AG10803 (cell line): Measurements from ENCODE around the gene SDHB.

Experiments used
- DNase-seq: peaks from one replicate; pipeline ENCODE4 v3.0.0; 2010; ENCODE audit warnings: low read depth
- H3K4me3 ChIP-seq: 2 replicates; pipeline ENCODE4 v1.5.1; 2011; ENCODE audit warnings: mild to moderate bottlenecking, low read length, control low read depth
- CTCF ChIP-seq: conservative IDR thresholded peaks from 2 replicates; pipeline ENCODE4 v1.5.1; 2011; ENCODE audit warnings: mild to moderate bottlenecking, low read length, control low read depth, inconsistent platforms

The SDHB gene

GRCh38 chr1:17086751-17087150 lies 32.9 kb upstream of the SDHB start:
- DNase-seq, result no peak
- no peak overlapping the region for H3K4me3 ChIP-seq
- no peak for TF ChIP-seq CTCF

GRCh38 chr1:17084787-17085186 lies 31.0 kb upstream of the SDHB start:
- TF ChIP-seq CTCF, result no peak
- no peak overlapping the region for H3K4me3 ChIP-seq
- DNase-seq, result no peak

GRCh38 chr1:17082761-17083160 lies 28.9 kb upstream of the SDHB start:
- TF ChIP-seq CTCF, result no peak
- no peak for DNase-seq
- H3K4me3 ChIP-seq, result no peak overlapping the region

- no peak overlapping the region for H3K4me3 ChIP-seq
- no peak for DNase-seq
- no peak for TF ChIP-seq CTCF
These were observed 27.6 kb upstream of the SDHB start for GRCh38 chr1:17081439-17081838.

- no peak for TF ChIP-seq CTCF
- no peak for DNase-seq
- no peak overlapping the region for H3K4me3 ChIP-seq
These were observed 27.0 kb upstream of the SDHB start for GRCh38 chr1:17080880-17081279.

DNA sequence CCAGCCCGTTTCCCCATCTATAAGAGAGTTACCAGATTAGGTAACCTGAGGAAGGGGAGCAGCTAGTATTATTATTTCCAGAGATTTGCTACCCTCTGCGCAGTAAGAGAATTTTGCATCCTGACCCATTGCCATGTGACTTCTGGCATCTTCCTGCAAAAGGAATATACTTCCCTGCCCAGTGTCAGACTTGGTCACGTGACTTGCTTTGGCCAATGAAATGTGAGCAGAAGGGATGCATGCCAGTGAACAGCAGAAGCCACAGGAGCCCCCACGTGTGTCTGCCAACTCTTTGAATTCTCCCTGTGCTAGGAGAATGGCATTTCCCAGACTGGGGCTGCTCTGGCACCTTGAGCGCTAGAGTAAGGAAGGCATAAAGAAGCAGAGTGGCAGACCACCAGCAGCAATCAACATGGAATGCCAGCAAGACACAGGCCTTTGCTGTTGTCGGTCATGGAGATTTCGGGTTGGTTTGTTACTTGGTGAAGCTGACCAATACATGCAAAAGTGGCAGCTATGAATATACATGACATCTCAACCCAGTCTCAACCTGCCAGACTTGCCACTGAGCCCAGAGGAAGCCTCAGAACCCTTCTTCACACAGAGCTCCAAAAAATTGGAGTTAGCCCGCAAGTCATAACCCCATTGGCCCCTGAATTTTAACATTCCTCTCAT lies 26.4 kb upstream of the SDHB start:
- no peak overlapping the region for H3K4me3 ChIP-seq
- TF ChIP-seq CTCF, result no peak
- DNase-seq, result no peak

GRCh38 chr1:17078991-17079868 lies 25.4 kb upstream of the SDHB start:
- TF ChIP-seq CTCF, result no peak
- DNase-seq, result no peak
- no peak overlapping the region for H3K4me3 ChIP-seq
